HepG2 (cell line): Measurements from ENCODE around the gene KCTD13. TPM values are rescaled to one million over a fixed set of nuclear protein-coding genes. Genes with fewer than 3 reads are reported as not detected.

ENCODE experiments used
- CCAR2 ChIP-seq: fragments of 200-400 bp; formaldehyde crosslinking; optimal IDR thresholded peaks from 2 replicates; pipeline ENCODE3; 2018; ENCODE audit warnings: low read depth, mild to moderate bottlenecking, low read length, moderate library complexity
- DNMT3B ChIP-seq: conservative IDR thresholded peaks from 2 replicates; pipeline ENCODE4 v1.6.1; 2016; ENCODE audit warnings: missing biosample characterization, control low read depth
- FOSL2 ChIP-seq: sonication (generic); formaldehyde crosslinking; IDR thresholded peaks from 2 replicates; pipeline ENCODE4 v1.4.0; 2020; ENCODE audit warnings: missing genetic modification reagents
- GTF2F1 ChIP-seq: fragments of 150-350 bp; IDR thresholded peaks from 2 replicates; pipeline ENCODE4 v1.6.1; 2014; ENCODE audit warnings: low read length
- HDAC1 ChIP-seq: sonication (generic); formaldehyde crosslinking; IDR thresholded peaks from 2 replicates; pipeline ENCODE4 v1.5.1; 2020; ENCODE audit warnings: mild to moderate bottlenecking, missing genetic modification reagents
- HES4 ChIP-seq: sonication (generic); formaldehyde crosslinking; IDR thresholded peaks from 2 replicates; pipeline ENCODE4 v1.9.0; 2021; ENCODE audit warnings: mild to moderate bottlenecking, missing genetic modification reagents, borderline replicate concordance
- HHEX ChIP-seq: IDR thresholded peaks from 2 replicates; pipeline ENCODE4 v1.6.1; 2016; ENCODE audit warnings: control low read depth
- PAF1 ChIP-seq: IDR thresholded peaks from 2 replicates; pipeline ENCODE4 v1.6.1; 2016; ENCODE audit warnings: missing genetic modification reagents, missing compliant biosample characterization
- PRPF4 ChIP-seq: fragments of 200-400 bp; formaldehyde crosslinking; IDR thresholded peaks from 2 replicates; pipeline ENCODE4 v1.6.1; 2016; ENCODE audit warnings: low read length, low read depth; ENCODE audit not compliant: poor library complexity, severe bottlenecking
- RXRA ChIP-seq: sonication (generic); formaldehyde crosslinking; IDR thresholded peaks from 2 replicates; pipeline ENCODE4 v1.5.1; 2020; ENCODE audit warnings: missing genetic modification reagents
- SMAD3 ChIP-seq: sonication (generic); formaldehyde crosslinking; IDR thresholded peaks from 2 replicates; pipeline ENCODE4 v1.4.0; 2020; ENCODE audit warnings: missing genetic modification reagents
- TARDBP ChIP-seq: sonication (generic); formaldehyde crosslinking; IDR thresholded peaks from 2 replicates; pipeline ENCODE4 v1.8.0; 2022; ENCODE audit warnings: mild to moderate bottlenecking, missing genetic modification reagents
- ZFP62 ChIP-seq: sonication (generic); formaldehyde crosslinking; IDR thresholded peaks from 2 replicates; pipeline ENCODE4 v1.4.0; 2020; ENCODE audit warnings: missing genetic modification reagents
- ZKSCAN1 ChIP-seq: fragments of 150-350 bp; IDR thresholded peaks from 2 replicates; pipeline ENCODE4 v1.6.1; 2014; ENCODE audit warnings: low read length
- ZNF180 ChIP-seq: sonication (generic); formaldehyde crosslinking; IDR thresholded peaks from 2 replicates; pipeline ENCODE4 v1.4.0; 2020; ENCODE audit warnings: low read depth, missing genetic modification reagents, borderline replicate concordance
- ZNF572 ChIP-seq: sonication (generic); formaldehyde crosslinking; IDR thresholded peaks from 2 replicates; pipeline ENCODE4 v1.5.1; 2020; ENCODE audit warnings: mild to moderate bottlenecking, missing genetic modification reagents
- ZNF660 ChIP-seq: sonication (generic); formaldehyde crosslinking; IDR thresholded peaks from 2 replicates; pipeline ENCODE4 v1.5.1; 2020; ENCODE audit warnings: mild to moderate bottlenecking, low read depth, missing genetic modification reagents, borderline replicate concordance
- ZNF766 ChIP-seq: sonication (generic); formaldehyde crosslinking; IDR thresholded peaks from 2 replicates; pipeline ENCODE4 v1.5.0; 2020; ENCODE audit warnings: missing genetic modification reagents, borderline replicate concordance
- polyA plus RNA-seq, 8 experiments: library from polyadenylated mRNA; depleted of rRNA in 3 of 8; stranded (reverse) in 7 of 8; unstranded in 1 of 8; fragments of >200 nt; fragmentation: Illumina TruSeq in 4 of 8; extraction: Trizol in 4 of 8; gene quantifications; 2 replicates each; pipeline versions ENCODE4 v1.2.1 to v1.2.3, GENCODE V29; 2011 to 2016; ENCODE audit warnings: low read depth in 4 of 8, missing spikeins in 1 of 8, mixed read lengths in 1 of 8; ENCODE audit not compliant: insufficient read depth in 1 of 8
- total RNA-seq, 5 experiments: library from RNA; depleted of rRNA; stranded (reverse); fragments of >200 nt; fragmentation: Illumina TruSeq; extraction: Trizol; gene quantifications; 2 replicates each; pipeline ENCODE4 v1.2.3, GENCODE V29; 2016; ENCODE audit warnings: low read depth in 1 of 5
- TF ChIP-seq, protein P1 (sequence below), 2 experiments: sonication (generic) in 1 of 2; formaldehyde crosslinking in 1 of 2; IDR thresholded peaks; 2 replicates each; pipeline versions ENCODE4 v1.5.1 to v1.6.1; 2011 to 2020; ENCODE audit warnings: borderline replicate concordance in 1 of 2, low read depth in 1 of 2, low read length in 1 of 2, mild to moderate bottlenecking in 1 of 2, missing genetic modification reagents in 1 of 2, moderate library complexity in 1 of 2
- TF ChIP-seq, protein P2 (sequence below): sonication (generic); formaldehyde crosslinking; IDR thresholded peaks from 2 replicates; pipeline ENCODE4 v1.5.0; 2020; ENCODE audit warnings: mild to moderate bottlenecking, missing genetic modification reagents, moderate library complexity
- TF ChIP-seq, protein P3 (sequence below): sonication (generic); formaldehyde crosslinking; IDR thresholded peaks from 2 replicates; pipeline ENCODE4 v1.4.0; 2020; ENCODE audit warnings: missing genetic modification reagents, mild to moderate bottlenecking, borderline replicate concordance
- TF ChIP-seq, protein P4 (sequence below): sonication (generic); formaldehyde crosslinking; conservative IDR thresholded peaks from 2 replicates; pipeline ENCODE4 v1.8.0; 2022; ENCODE audit warnings: low read depth, missing genetic modification reagents

KCTD13 gene
- total and polyA plus RNA-seq, 2 of the 13 experiments (the other 11 are each of a cell fraction or from before 2014, with no cell fraction given) = 6.3 to 14.7 TPM

DNA sequence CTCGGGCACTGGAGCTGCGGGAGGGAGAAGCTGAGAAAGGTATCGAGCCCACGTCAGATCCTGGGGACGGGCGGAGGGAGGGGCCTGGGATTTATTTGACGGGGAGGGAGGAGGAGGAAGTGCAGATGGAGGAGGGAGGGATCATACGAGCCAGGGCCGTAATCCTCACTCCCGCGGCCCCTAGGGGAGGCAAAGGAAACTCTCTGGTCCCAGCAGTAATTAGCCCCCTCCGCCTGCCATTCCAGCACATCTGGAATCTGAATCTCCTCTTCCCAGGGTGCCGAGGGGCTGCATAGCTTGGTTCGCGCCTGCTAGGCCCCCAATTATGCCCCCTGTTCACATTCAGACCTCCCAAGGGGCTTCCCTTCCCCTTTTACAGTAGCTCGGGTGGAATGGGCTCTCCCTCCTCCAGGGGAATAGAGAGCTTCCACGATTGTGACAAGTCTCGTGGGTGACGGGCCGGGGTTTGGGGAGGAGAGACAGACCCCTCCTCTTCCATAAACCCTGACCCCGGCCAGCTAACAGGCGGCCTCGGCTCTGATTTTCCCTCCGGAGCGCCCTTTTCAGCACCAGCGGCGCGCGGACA lies 26.4 kb downstream of the KCTD13 start, which contains the start of gene SEZ6L2 (continued):
- TF ChIP-seq, protein P1, sequence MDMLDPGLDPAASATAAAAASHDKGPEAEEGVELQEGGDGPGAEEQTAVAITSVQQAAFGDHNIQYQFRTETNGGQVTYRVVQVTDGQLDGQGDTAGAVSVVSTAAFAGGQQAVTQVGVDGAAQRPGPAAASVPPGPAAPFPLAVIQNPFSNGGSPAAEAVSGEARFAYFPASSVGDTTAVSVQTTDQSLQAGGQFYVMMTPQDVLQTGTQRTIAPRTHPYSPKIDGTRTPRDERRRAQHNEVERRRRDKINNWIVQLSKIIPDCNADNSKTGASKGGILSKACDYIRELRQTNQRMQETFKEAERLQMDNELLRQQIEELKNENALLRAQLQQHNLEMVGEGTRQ (IDR thresholded peaks at IDR 0.05; ENCODE audit: low read depth, low read length) = no peak
- TF ChIP-seq, protein P1 (CRISPR knock-in tag; IDR thresholded peaks at IDR 0.05; ENCODE audit: borderline replicate concordance) = no peak
- TF ChIP-seq ZKSCAN1 (no peak), RXRA (CRISPR knock-in tag) (no peak), ZNF766 (CRISPR knock-in tag) (peak; percentile 99), ZNF660 (no peak; the same call in 1 of the 2 replicates), SMAD3 (CRISPR knock-in tag) (0 out of 2 replicates have a peak, but pooled peaks have one; percentile 92), TARDBP (CRISPR knock-in tag) (no peak), GTF2F1 (no peak), HHEX (CRISPR knock-in tag) (no peak), ZFP62 (CRISPR knock-in tag) (no peak), FOSL2 (CRISPR knock-in tag) (peak; percentile 7; the same call in 1 of the 2 replicates), HES4 (no peak), CCAR2 (no peak), PRPF4 (no peak), ZNF572 (no peak), PAF1 (CRISPR knock-in tag) (no peak), ZNF180 (0 out of 2 replicates have a peak, but pooled peaks have one; percentile 31), DNMT3B (CRISPR knock-in tag) (no peak), HDAC1 (CRISPR knock-in tag) (0 out of 2 replicates have a peak, but pooled peaks have one; percentile 43)
- TF ChIP-seq, protein P2, sequence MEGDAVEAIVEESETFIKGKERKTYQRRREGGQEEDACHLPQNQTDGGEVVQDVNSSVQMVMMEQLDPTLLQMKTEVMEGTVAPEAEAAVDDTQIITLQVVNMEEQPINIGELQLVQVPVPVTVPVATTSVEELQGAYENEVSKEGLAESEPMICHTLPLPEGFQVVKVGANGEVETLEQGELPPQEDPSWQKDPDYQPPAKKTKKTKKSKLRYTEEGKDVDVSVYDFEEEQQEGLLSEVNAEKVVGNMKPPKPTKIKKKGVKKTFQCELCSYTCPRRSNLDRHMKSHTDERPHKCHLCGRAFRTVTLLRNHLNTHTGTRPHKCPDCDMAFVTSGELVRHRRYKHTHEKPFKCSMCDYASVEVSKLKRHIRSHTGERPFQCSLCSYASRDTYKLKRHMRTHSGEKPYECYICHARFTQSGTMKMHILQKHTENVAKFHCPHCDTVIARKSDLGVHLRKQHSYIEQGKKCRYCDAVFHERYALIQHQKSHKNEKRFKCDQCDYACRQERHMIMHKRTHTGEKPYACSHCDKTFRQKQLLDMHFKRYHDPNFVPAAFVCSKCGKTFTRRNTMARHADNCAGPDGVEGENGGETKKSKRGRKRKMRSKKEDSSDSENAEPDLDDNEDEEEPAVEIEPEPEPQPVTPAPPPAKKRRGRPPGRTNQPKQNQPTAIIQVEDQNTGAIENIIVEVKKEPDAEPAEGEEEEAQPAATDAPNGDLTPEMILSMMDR (CRISPR knock-in tag) = peak; percentile 55
- TF ChIP-seq, protein P3, sequence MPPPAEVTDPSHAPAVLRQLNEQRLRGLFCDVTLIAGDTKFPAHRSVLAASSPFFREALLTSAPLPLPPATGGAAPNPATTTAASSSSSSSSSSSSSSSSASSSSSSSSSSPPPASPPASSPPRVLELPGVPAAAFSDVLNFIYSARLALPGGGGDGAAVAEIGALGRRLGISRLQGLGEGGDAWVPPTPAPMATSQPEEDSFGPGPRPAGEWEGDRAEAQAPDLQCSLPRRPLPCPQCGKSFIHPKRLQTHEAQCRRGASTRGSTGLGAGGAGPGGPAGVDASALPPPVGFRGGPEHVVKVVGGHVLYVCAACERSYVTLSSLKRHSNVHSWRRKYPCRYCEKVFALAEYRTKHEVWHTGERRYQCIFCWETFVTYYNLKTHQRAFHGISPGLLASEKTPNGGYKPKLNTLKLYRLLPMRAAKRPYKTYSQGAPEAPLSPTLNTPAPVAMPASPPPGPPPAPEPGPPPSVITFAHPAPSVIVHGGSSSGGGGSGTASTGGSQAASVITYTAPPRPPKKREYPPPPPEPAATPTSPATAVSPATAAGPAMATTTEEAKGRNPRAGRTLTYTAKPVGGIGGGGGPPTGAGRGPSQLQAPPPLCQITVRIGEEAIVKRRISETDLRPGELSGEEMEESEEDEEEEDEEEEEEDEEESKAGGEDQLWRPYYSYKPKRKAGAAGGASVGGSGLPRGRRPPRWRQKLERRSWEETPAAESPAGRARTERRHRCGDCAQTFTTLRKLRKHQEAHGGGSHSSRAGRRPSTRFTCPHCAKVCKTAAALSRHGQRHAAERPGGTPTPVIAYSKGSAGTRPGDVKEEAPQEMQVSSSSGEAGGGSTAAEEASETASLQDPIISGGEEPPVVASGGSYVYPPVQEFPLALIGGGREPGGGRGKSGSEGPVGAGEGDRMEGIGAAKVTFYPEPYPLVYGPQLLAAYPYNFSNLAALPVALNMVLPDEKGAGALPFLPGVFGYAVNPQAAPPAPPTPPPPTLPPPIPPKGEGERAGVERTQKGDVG (CRISPR knock-in tag) = no peak
- TF ChIP-seq, protein P4, sequence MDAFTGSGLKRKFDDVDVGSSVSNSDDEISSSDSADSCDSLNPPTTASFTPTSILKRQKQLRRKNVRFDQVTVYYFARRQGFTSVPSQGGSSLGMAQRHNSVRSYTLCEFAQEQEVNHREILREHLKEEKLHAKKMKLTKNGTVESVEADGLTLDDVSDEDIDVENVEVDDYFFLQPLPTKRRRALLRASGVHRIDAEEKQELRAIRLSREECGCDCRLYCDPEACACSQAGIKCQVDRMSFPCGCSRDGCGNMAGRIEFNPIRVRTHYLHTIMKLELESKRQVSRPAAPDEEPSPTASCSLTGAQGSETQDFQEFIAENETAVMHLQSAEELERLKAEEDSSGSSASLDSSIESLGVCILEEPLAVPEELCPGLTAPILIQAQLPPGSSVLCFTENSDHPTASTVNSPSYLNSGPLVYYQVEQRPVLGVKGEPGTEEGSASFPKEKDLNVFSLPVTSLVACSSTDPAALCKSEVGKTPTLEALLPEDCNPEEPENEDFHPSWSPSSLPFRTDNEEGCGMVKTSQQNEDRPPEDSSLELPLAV (CRISPR knock-in tag) = no peak
